Astrocyte (in vitro differentiated cells and primary cell): ENCODE data around the gene RASL10A.
"Not testable (repeated sequence)": the region's sequence is repeated elsewhere in the genome, so short reads cannot be mapped to it uniquely, and the experiment has no call there.

ENCODE experiments used
- EZH2 ChIP-seq: IDR thresholded peaks from 2 replicates; pipeline ENCODE4 v1.6.1; 2012; ENCODE audit warnings: mild to moderate bottlenecking, low read length, inconsistent platforms; ENCODE audit not compliant: insufficient read depth
- TF ChIP-seq, protein P1 (sequence below): IDR thresholded peaks from 2 replicates; pipeline ENCODE4 v1.5.1; 2011; ENCODE audit warnings: low read depth, mild to moderate bottlenecking, inconsistent platforms, low read length, moderate library complexity; ENCODE audit not compliant: insufficient read depth

- TF ChIP-seq, protein P1, sequence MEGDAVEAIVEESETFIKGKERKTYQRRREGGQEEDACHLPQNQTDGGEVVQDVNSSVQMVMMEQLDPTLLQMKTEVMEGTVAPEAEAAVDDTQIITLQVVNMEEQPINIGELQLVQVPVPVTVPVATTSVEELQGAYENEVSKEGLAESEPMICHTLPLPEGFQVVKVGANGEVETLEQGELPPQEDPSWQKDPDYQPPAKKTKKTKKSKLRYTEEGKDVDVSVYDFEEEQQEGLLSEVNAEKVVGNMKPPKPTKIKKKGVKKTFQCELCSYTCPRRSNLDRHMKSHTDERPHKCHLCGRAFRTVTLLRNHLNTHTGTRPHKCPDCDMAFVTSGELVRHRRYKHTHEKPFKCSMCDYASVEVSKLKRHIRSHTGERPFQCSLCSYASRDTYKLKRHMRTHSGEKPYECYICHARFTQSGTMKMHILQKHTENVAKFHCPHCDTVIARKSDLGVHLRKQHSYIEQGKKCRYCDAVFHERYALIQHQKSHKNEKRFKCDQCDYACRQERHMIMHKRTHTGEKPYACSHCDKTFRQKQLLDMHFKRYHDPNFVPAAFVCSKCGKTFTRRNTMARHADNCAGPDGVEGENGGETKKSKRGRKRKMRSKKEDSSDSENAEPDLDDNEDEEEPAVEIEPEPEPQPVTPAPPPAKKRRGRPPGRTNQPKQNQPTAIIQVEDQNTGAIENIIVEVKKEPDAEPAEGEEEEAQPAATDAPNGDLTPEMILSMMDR, result not testable (repeated sequence)
- TF ChIP-seq EZH2, result not testable (repeated sequence)
These were observed 29.4 kb upstream of the RASL10A start for GRCh38 chr22:29344889-29345288.
